GM12874 (cell line): ENCODE results near the gene SND1.

Source experiments
- TF ChIP-seq, protein P1 (sequence below): IDR thresholded peaks from 2 replicates; pipeline ENCODE4 v1.5.1; 2011; ENCODE audit warnings: low read depth, mild to moderate bottlenecking, control low read depth, low read length, moderate library complexity; ENCODE audit not compliant: insufficient read depth

Gene SND1

DNA sequence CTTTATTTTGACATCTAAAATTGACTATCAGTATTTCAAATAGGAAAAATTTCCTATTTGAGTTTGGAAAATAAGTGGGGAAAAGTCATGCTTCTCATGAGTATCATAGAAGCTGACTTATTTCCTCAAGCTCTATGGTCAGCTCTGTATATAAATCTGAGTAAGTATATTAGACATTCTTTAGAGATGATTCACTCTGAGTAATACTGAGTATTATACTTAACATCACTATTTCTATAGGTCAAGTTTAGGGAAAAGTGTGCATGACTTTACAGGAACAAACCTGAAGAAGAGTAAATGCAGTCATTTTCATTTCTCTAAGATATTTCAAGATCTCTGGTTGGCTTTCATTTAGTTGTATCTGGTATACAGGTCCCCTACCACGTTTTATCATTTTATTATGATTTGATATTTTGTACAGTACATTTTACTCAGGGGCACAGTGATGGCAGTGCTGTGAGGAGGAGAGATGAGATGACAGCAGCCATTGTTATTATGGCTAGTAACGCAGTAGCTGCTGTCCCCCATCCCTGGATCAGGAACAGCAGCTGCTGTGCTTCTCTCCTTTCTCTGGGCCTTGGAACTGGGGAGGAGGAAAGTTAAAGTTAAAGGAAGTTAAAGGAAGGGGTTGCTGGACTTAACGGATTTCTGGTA lies 15.2 kb downstream of the SND1 start:
- TF ChIP-seq, protein P1, sequence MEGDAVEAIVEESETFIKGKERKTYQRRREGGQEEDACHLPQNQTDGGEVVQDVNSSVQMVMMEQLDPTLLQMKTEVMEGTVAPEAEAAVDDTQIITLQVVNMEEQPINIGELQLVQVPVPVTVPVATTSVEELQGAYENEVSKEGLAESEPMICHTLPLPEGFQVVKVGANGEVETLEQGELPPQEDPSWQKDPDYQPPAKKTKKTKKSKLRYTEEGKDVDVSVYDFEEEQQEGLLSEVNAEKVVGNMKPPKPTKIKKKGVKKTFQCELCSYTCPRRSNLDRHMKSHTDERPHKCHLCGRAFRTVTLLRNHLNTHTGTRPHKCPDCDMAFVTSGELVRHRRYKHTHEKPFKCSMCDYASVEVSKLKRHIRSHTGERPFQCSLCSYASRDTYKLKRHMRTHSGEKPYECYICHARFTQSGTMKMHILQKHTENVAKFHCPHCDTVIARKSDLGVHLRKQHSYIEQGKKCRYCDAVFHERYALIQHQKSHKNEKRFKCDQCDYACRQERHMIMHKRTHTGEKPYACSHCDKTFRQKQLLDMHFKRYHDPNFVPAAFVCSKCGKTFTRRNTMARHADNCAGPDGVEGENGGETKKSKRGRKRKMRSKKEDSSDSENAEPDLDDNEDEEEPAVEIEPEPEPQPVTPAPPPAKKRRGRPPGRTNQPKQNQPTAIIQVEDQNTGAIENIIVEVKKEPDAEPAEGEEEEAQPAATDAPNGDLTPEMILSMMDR: no peak

- TF ChIP-seq, protein P1: no peak
These were observed 16.0 kb downstream of the SND1 start for GRCh38 chr7:127667759-127668530.

GRCh38 chr7:127671341-127671740 lies 19.3 kb downstream of the SND1 start:
- TF ChIP-seq, protein P1: no peak

- TF ChIP-seq, protein P1: no peak
These were observed 21.9 kb downstream of the SND1 start for GRCh38 chr7:127673902-127674301.

GRCh38 chr7:127674361-127674760 lies 22.4 kb downstream of the SND1 start:
- TF ChIP-seq, protein P1: no peak

- TF ChIP-seq, protein P1: no peak
These were observed 23.7 kb downstream of the SND1 start for GRCh38 chr7:127675721-127676120.

- TF ChIP-seq, protein P1: no peak
These were observed 25.6 kb downstream of the SND1 start for GRCh38 chr7:127677433-127678230.
